ENCODE data around the gene ZNF397.

The ZNF397 gene

GRCh38 chr18:35247412-35248249, 6.8 kb downstream of the ZNF397 start:
- DNase-seq, result no peak

- DNase-seq, result no peak
Measured at GRCh38 chr18:35248429-35248828, 7.6 kb downstream of the ZNF397 start.

GRCh38 chr18:35252466-35252865, 11.6 kb downstream of the ZNF397 start:
- no peak for DNase-seq

- no peak for DNase-seq
Measured at GRCh38 chr18:35253655-35254287, 12.9 kb downstream of the ZNF397 start.

- no peak for DNase-seq
Measured at GRCh38 chr18:35256947-35257346, 16.1 kb downstream of the ZNF397 start.

GRCh38 chr18:35264409-35264808, 23.6 kb downstream of the ZNF397 start:
- no peak for DNase-seq

GRCh38 chr18:35267161-35267651, 26.4 kb downstream of the ZNF397 start:
- no peak for DNase-seq

GRCh38 chr18:35267809-35268208, 27.0 kb downstream of the ZNF397 start:
- no peak for DNase-seq

GRCh38 chr18:35268821-35269220, 28.0 kb downstream of the ZNF397 start:
- DNase-seq, result no peak

GRCh38 chr18:35271656-35272055, 30.8 kb downstream of the ZNF397 start:
- DNase-seq, result no peak

- DNase-seq, result no peak
Measured at GRCh38 chr18:35276267-35276666, 35.4 kb downstream of the ZNF397 start.

- DNase-seq, result no peak
Measured at GRCh38 chr18:35277633-35278032, 36.8 kb downstream of the ZNF397 start.

GRCh38 chr18:35278085-35278484, 37.3 kb downstream of the ZNF397 start:
- no peak for DNase-seq

GRCh38 chr18:35278969-35279368, 38.1 kb downstream of the ZNF397 start:
- no peak for DNase-seq

GRCh38 chr18:35282353-35282752, 41.5 kb downstream of the ZNF397 start:
- no peak for DNase-seq

- DNase-seq, result no peak
Measured at GRCh38 chr18:35283923-35284794, 43.3 kb downstream of the ZNF397 start.

GRCh38 chr18:35284841-35285240, 44.0 kb downstream of the ZNF397 start:
- DNase-seq, result no peak

- peak in 1 of 2 experiments; percentile 2 for DNase-seq
Measured at GRCh38 chr18:35289293-35289692, 48.5 kb downstream of the ZNF397 start.

- DNase-seq, result peak; percentile 37 to 54
Measured at GRCh38 chr18:35289727-35290093, 48.9 kb downstream of the ZNF397 start.

GRCh38 chr18:35290094-35290735, 49.4 kb downstream of the ZNF397 start, which contains the start of gene ZSCAN30:
Gene ZSCAN30, minus strand, starts transcription at chr18:35290229. Its CDS starts 25,877 bp downstream, at chr18:35264352.
- DNase-seq, result peak; percentile 79 to 91

- no peak for DNase-seq
Measured at GRCh38 chr18:35291166-35291565, 50.3 kb downstream of the ZNF397 start.

- no peak for DNase-seq
Measured at GRCh38 chr18:35296060-35296459, 55.2 kb downstream of the ZNF397 start.

- DNase-seq, result no peak
Measured at GRCh38 chr18:35303610-35304009, 62.8 kb downstream of the ZNF397 start.
